MV-4-11 (cell line): Measurements from ENCODE around the gene VWCE.
"Not testable (repeated sequence)": the region's sequence is repeated elsewhere in the genome, so short reads cannot be mapped to it uniquely, and the experiment has no call there.

Experiments
- DNase-seq: peaks from one replicate; lab custom pipeline; 2025; lab: John Stamatoyannopoulos, UW

VWCE gene

DNA sequence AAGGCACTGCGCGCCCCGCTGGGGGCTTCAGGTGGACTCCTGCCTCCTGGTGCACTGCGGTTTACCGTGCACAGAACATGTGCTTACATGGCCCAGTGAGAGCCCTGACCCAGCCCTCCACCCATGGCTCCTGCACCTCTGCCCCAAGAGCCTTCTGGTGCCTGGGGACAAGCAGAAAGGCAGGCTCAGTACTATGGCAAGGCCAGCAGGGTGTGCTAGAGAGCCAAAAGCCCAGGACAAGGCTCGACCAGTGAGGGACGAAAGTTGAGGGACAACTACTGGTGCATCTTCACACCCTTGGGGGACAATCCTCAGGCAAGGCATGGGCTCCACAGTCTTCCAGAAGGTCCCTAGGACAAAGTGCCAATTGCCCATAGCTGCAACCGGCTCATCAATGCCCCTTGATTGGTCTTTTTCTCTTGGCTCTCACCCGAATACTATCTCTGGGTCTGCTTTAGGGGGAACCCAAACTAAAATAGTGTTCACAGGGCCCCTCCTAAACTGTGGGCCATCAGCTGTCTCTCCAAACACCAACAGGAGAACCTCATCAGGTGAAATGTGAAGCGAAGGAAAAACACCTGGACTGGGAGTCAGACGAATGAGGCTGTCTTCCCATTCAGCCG, 40.6 kb downstream of the VWCE start:
- peak; percentile 42 for DNase-seq

DNA sequence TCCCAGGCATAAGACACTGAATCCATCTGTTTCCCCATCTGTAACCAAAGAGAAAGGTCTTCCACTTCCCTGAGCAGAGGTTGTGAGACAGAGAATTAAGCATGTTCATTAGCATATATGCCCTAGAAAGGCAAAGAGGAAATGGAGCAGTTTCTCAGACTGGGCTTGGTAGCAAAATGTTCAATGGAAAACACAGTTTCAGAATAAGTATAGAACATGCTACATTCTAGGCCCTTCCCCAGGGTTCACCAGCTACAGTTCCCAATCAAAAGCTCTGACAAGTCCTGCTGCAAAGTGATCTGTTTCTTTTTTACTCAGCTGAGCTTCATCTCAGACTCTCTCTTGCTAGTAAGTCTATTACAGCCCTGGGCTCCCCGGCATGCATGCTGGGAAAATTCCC, 42.8 kb downstream of the VWCE start:
- peak; percentile 25 for DNase-seq

DNA sequence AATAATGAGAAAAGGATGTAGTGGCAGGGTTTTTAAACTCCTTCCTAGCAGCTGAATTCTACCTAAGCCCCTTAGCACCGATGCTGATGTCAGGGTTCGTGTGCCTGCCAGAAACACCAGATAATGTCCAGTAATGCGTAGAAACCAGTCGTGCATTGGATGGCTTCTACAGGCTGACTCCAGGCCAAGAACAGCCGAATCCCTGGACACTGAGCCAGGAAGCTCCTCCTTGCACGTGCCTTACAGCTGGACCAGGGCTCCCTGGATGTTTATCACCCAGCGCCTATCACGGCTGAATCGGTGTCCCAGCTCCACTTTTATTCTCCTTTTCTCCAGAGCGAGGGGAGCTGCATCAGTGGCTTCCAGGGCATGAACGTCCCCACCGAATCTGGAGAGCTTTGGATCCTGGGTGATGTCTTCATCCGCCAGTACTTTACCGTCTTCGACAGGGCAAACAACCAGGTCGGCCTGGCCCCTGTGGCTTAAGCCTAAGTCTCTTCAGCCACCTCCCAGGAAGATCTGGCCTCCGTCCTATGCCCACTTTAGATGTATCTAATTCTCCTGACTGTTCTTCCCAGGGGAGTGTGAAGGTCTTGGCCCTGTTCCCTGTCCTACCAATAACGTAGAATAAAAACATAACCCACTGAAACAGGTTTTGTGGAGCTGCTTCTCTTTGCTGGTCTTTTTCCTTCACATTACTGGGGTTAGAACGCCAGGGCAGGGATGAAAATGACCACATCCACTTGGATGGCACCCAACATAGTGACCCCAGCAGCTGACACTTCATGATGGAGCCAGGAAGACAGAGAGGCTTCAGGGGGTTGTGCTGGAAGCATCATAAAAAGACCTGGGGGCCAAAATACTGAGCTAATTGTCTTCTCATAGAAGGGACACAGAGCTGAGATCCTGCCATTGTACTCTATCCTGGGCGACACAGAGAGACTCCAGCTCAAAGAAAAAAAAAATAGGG, 44.0 kb downstream of the VWCE start:
- DNase-seq = not testable (repeated sequence)

DNA sequence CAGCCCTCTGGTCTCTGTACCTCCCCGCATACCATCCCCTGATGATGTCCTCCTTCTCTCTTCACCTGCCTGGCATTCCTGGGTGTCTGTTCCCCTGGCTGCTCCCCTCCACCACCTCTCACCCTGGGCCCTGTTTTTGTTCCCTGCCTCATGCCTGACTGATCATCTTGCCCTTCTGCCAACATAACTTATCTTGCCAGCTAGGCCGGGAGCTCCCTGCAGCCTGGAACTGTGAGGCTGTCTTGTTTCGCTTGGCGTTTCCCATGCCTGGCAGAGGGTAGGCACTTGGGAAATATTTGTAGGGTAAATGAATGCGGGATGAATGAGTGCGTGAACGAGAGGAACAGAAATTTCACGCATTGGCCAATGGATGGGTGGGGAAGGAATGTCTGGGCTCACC, 45.9 kb downstream of the VWCE start:
- not testable (repeated sequence) for DNase-seq

DNA sequence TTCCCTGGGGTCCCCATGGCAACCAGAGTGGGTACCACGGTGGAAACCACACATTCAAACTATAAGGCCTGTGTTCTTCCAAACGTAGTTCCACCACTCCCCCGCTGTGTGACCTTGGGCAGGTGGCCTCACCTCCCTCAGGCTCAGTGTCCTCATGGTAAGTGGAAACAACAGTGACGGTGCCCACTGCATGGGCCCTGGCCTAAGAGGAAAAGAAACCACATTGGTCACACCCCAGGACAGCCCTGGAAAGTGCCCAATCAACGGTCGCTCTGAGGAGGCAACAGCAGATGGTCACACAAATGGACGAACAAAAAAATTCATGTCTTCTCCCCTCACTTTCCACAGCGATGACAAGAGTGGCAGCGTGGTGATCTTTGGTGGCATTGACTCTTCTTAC, 47.0 kb downstream of the VWCE start:
- not testable (repeated sequence) for DNase-seq

DNA sequence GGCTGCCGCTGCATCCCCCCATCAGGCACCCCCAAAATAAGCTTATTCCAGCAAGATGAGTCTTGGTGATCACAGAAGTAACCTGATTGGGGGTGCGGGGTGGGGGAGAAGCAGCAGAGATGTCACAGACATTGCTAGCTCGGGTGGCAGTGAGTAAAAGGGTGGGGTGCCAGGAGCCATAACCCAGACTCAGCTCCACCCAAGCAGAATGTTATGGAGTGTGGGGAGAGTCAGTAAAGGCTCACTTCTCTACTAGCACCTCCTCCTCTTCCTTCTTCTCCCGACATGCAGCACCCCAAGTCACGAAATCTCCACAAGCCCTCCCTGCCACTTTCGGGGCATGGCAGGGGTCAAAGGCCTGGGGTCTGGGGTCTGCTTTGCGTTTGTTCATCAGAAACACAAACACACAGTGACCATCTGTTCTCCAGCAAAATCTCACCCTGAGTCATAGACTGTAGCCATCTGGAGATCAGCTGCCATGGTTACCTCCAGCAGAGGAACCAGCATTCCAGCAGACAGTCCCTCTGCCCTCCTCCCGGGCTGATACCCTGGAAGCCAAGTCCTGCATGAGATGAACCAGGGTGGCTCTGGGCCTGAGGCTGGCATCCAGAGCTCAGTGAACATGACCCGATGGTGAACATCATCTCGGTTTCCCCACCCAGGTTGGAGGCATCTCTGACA, 49.7 kb downstream of the VWCE start:
- not testable (repeated sequence) for DNase-seq

DNA sequence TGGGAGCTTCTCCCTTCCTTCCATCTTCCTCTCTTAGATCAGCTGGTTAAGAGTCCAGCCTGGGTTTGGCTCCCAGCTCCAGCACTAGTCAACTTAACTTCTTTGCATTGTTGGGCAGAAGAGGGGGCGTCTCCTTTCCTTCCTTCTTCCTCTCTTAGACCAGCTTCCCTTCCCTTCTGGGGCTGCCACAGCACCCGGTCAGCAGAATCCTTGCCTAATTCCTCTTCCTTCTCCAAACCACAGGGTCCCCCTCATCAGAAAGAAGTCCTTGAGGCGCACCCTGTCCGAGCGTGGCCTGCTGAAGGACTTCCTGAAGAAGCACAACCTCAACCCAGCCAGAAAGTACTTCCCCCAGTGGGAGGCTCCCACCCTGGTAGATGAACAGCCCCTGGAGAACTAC, 53.6 kb downstream of the VWCE start:
- DNase-seq = not testable (repeated sequence)

DNA sequence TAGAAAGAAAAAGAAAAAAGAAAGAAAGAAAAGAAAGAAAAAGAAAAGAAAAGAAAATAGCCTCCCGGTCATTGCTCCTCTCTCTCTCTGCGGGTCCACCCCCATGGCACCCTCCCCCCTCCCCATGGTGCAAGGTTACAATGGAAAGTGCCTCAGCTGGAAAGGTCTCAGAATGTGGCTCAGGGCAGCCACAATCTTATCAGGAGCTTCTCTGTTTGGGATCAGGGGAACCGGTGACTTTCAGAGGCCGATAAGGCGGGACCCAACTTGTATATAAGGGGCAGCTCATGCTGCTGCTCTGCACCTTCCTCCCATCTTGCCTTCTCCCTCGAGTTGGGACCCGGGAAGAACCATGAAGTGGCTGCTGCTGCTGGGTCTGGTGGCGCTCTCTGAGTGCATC, 54.2 kb downstream of the VWCE start, which contains the start of gene PGA5:
PGA5 (plus strand) TSS at position 301 of the 400 bp plus-strand sequence; CDS start at position 353, 52 bp downstream.
- DNase-seq = not testable (repeated sequence)

DNA sequence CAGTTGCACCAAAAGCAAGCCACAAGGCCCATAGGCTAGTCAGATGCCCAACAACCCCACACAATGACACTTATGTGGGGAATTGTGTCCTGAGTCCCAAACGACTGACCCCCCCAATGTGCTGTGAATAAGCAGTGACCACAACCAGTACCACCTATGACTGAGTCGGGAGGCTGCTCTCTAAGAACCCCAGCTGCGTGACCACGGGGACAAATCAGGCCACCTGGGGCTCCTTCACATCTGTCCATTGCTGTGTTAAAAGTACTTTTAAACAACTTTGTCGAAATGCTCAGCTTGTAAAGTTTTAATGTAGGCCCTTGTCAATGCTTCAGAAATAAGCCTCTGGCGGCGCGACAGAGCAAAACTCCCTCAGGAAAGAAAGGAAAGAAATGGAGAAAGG, 54.8 kb downstream of the VWCE start:
- DNase-seq = not testable (repeated sequence)

DNA sequence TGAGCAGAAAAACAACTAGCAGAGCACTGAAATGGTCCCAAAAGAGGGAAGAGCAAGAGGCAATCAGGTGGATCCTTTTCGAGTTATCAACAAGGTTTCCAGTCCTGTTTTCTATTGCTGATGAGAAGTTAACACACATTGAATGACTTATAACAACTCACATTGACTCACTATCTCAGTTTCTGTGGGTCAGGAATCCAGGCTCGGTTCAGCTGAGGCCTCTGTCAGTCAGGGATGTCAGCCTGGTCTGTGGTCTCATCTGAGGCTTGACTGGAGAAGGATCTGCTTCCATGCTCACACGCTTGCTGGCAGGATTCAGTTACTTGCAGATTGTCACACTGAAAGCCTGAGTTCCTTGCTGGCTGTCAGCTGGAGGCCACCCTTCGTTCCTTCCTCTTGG, 58.0 kb downstream of the VWCE start:
- not testable (repeated sequence) for DNase-seq

DNA sequence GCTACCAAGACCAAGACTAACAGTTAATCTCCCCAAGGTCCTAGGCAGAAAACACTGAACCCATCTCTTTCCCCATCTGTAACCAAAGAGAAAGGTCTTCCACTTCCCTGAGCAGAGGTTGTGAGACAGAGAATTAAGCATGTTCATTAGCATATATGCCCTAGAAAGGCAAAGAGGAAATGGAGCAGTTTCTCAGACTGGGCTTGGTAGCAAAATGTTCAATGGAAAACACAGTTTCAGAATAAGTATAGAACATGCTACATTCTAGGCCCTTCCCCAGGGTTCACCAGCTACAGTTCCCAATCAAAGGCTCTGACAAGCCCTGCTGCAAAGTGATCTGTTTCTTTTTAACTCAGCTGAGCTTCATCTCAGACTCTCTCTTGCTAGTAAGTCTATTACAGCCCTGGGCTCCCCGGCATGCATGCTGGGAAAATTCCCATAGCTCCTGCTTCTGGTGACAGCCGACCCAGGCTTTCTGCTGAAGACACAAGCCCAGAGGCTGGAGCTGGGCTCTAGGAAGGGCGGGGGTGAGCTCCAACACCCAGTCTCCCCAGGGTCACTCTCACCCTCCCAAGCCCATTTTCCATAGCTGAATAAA, 62.5 kb downstream of the VWCE start:
- DNase-seq = not testable (repeated sequence)

DNA sequence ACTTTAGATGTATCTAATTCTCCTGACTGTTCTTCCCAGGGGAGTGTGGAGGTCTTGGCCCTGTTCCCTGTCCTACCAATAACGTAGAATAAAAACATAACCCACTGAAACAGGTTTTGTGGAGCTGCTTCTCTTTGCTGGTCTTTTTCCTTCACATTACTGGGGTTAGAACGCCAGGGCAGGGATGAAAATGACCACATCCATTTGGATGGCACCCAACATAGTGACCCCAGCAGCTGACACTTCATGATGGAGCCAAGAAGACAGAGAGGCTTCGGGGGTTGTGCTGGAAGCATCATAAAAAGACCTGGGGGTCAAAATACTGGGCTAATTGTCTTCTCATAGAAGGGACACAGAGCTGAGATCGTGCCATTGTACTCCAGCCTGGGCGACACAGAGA, 63.5 kb downstream of the VWCE start:
- not testable (repeated sequence) for DNase-seq

DNA sequence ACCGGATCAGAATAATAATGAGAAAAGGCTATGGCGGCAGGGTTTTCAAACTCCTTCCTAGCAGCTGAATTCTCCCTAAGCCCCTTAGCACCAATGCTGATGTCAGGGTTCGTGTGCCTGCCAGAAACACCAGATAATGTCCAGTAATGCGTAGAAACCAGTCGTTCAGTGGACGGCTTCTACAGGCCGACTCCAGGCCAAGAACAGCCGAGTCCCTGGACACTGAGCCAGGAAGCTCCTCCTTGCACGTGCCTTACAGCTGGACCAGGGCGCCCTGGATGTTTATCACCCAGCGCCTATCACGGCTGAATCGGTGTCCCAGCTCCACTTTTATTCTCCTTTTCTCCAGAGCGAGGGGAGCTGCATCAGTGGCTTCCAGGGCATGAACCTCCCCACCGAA, 64.1 kb downstream of the VWCE start:
- DNase-seq = not testable (repeated sequence)

DNA sequence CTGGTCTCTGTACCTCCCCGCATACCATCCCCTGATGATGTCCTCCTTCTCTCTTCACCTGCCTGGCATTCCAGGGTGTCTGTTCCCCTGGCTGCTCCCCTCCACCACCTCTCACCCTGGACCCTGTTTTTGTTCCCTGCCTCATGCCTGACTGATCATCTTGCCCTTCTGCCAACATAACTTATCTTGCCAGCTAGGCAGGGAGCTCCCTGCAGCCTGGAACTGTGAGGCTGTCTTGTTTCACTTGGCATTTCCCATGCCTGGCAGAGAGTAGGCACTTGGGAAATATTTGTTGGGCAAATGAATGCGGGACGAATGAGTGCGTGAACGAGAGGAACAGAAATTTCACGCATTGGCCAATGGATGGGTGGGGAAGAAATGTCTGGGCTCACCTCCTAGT, 65.7 kb downstream of the VWCE start:
- not testable (repeated sequence) for DNase-seq

DNA sequence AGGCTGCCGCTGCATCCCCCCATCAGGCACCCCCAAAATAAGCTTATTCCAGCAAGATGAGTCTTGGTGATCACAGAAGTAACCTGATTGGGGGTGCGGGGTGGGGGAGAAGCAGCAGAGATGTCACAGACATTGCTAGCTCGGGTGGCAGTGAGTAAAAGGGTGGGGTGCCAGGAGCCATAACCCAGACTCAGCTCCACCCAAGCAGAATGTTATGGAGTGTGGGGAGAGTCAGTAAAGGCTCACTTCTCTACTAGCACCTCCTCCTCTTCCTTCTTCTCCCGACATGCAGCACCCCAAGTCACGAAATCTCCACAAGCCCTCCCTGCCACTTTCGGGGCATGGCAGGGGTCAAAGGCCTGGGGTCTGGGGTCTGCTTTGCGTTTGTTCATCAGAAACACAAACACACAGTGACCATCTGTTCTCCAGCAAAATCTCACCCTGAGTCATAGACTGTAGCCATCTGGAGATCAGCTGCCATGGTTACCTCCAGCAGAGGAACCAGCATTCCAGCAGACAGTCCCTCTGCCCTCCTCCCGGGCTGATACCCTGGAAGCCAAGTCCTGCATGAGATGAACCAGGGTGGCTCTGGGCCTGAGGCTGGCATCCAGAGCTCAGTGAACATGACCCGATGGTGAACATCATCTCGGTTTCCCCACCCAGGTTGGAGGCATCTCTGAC, 68.5 kb downstream of the VWCE start:
- DNase-seq = not testable (repeated sequence)

DNA sequence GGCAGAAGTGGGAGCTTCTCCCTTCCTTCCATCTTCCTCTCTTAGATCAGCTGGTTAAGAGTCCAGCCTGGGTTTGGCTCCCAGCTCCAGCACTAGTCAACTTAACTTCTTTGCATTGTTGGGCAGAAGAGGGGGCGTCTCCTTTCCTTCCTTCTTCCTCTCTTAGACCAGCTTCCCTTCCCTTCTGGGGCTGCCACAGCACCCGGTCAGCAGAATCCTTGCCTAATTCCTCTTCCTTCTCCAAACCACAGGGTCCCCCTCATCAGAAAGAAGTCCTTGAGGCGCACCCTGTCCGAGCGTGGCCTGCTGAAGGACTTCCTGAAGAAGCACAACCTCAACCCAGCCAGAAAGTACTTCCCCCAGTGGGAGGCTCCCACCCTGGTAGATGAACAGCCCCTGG, 72.4 kb downstream of the VWCE start:
- DNase-seq = not testable (repeated sequence)

DNA sequence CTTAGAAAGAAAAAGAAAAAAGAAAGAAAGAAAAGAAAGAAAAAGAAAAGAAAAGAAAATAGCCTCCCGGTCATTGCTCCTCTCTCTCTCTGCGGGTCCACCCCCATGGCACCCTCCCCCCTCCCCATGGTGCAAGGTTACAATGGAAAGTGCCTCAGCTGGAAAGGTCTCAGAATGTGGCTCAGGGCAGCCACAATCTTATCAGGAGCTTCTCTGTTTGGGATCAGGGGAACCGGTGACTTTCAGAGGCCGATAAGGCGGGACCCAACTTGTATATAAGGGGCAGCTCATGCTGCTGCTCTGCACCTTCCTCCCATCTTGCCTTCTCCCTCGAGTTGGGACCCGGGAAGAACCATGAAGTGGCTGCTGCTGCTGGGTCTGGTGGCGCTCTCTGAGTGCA, 73.1 kb downstream of the VWCE start, which contains the start of gene PGA4:
PGA4 (plus strand) TSS at position 301 of the 400 bp plus-strand sequence; CDS start at position 355, 54 bp downstream.
- DNase-seq = not testable (repeated sequence)

DNA sequence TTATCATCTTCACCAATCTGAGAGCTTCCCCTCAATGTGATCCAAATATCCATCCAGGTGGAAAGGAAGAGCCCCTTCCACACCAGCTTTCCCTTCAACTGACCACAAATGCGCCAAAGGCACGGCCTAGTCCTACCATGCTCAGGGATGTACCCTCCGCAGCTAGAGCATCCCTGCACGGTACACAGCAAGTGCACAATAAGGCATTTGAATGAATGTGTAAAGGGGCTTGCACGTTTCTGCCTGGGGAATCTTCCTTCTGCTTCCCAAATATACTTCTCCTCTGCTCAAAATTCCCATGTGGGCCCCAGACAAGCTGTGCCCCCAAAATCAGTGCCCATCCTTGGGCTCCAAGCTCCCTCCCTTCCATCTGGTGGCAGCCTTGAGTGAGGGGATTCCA, 76.1 kb downstream of the VWCE start:
- DNase-seq = not testable (repeated sequence)

DNA sequence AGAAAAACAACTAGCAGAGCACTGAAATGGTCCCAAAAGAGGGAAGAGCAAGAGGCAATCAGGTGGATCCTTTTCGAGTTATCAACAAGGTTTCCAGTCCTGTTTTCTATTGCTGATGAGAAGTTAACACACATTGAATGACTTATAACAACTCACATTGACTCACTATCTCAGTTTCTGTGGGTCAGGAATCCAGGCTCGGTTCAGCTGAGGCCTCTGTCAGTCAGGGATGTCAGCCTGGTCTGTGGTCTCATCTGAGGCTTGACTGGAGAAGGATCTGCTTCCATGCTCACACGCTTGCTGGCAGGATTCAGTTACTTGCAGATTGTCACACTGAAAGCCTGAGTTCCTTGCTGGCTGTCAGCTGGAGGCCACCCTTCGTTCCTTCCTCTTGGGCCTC, 76.8 kb downstream of the VWCE start:
- not testable (repeated sequence) for DNase-seq

DNA sequence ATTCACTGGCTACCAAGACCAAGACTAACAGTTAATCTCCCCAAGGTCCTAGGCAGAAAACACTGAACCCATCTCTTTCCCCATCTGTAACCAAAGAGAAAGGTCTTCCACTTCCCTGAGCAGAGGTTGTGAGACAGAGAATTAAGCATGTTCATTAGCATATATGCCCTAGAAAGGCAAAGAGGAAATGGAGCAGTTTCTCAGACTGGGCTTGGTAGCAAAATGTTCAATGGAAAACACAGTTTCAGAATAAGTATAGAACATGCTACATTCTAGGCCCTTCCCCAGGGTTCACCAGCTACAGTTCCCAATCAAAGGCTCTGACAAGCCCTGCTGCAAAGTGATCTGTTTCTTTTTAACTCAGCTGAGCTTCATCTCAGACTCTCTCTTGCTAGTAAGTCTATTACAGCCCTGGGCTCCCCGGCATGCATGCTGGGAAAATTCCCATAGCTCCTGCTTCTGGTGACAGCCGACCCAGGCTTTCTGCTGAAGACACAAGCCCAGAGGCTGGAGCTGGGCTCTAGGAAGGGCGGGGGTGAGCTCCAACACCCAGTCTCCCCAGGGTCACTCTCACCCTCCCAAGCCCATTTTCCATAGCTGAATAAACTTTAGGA, 81.3 kb downstream of the VWCE start:
- not testable (repeated sequence) for DNase-seq

DNA sequence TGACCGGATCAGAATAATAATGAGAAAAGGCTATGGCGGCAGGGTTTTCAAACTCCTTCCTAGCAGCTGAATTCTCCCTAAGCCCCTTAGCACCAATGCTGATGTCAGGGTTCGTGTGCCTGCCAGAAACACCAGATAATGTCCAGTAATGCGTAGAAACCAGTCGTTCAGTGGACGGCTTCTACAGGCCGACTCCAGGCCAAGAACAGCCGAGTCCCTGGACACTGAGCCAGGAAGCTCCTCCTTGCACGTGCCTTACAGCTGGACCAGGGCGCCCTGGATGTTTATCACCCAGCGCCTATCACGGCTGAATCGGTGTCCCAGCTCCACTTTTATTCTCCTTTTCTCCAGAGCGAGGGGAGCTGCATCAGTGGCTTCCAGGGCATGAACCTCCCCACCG, 82.9 kb downstream of the VWCE start:
- not testable (repeated sequence) for DNase-seq
